ENCODE measurements around the gene IQSEC1.

Gene IQSEC1

DNA sequence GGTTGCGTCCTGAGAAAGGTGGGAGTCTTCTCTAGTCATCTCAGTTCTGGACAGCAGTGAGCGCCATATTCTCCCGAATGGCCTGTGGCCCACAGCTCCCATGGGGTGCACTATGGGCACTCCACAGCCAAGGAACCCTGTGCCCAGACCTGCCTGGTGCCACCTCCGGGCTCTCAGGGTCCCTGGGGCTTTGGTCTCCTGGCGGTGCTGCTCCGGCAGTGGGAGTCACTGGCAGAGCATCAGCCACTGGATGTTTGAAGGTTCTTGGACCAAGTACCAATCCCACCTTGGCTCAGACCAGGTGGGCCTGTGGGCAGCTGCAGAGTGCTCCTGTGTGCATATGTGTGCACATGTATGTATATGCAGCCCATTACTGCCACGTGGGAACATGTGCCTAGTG lies 163.5 kb downstream of the IQSEC1 start:
- DNase-seq, result no peak
- Histone ChIP-seq H3K27ac (ENCODE audit: insufficient read depth, low read length, poor library complexity, severe bottlenecking) (no peak overlapping the region), H3K4me3 (ENCODE audit: insufficient read depth, low read depth, low read length, poor library complexity, severe bottlenecking) (no peak overlapping the region), H3K36me3 (ENCODE audit: control insufficient read depth, insufficient read depth, low read length) (peaks cover 96% of the 10 kb centered on the region), H3K27me3 (replicated peaks; ENCODE audit: control insufficient read depth, insufficient read depth, low read length, poor library complexity, severe bottlenecking) (no peaks in the 10 kb centered on the region), H3K9me3 (ENCODE audit: control insufficient read depth, low read length) (no peaks in the 10 kb centered on the region), H3K4me1 (ENCODE audit: control insufficient read depth, insufficient read depth, low read length, poor library complexity, severe bottlenecking) (no peaks in the 10 kb centered on the region)

DNA sequence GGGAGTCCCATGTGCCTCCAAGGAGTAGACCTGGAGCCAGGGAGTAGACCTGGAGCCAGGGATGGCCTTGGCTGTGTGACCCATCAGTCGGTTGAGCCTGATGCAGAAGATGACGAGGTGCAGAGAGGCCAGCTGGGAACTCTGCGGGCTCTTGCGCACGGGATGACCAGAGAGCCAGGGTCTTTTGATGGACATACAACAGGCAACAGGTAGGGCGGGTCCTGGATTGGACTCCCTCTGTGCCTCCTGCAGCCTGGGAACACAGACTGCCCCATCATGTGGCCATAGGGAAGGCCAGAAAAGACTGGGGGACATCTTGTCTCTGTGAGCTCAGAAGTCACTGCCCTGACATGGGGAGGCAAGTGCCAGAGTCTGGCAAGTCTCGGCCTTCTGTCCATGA lies 164.4 kb downstream of the IQSEC1 start:
- Histone ChIP-seq H3K4me3 (ENCODE audit: insufficient read depth, low read depth, low read length, poor library complexity, severe bottlenecking) (no peak overlapping the region), H3K36me3 (ENCODE audit: control insufficient read depth, insufficient read depth, low read length) (peaks cover 97% of the 10 kb centered on the region), H3K9me3 (ENCODE audit: control insufficient read depth, low read length) (no peaks in the 10 kb centered on the region), H3K27me3 (replicated peaks; ENCODE audit: control insufficient read depth, insufficient read depth, low read length, poor library complexity, severe bottlenecking) (no peaks in the 10 kb centered on the region), H3K27ac (ENCODE audit: insufficient read depth, low read length, poor library complexity, severe bottlenecking) (no peak overlapping the region), H3K4me1 (ENCODE audit: control insufficient read depth, insufficient read depth, low read length, poor library complexity, severe bottlenecking) (no peaks in the 10 kb centered on the region)
- DNase-seq, result no peak

DNA sequence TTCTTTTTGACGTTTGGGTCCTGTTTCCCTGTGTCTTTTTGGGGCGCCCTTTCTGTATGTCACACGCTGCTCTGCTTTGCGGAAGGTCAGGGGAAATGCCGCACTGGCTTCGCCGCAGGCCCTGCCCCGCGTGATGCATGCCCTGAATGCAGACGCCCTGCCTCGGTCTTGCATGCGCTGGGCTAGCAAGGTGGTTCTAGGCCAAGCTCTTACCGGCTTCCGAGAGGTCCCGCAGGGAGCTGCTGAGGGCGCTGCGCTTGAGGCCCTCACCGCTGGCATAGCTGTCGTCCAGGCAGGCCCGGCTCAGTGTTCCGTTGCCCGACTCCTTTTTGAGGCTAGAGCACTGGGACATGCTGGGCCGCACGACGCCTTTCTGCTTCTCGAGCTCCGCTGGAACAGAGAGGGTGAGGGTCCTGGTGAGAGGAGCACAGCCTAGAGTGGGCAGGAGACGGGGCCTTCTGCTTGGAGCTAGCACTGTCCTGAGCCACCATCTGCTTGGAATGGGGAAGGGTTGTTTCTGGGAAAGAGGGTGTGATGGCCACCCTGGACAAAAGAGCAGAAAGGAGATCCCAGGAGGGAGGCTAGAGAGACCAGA lies 165.0 kb downstream of the IQSEC1 start:
- H3K36me3 ChIP-seq (ENCODE audit: control insufficient read depth, insufficient read depth, low read length), result peaks cover 97% of the 10 kb centered on the region

DNA sequence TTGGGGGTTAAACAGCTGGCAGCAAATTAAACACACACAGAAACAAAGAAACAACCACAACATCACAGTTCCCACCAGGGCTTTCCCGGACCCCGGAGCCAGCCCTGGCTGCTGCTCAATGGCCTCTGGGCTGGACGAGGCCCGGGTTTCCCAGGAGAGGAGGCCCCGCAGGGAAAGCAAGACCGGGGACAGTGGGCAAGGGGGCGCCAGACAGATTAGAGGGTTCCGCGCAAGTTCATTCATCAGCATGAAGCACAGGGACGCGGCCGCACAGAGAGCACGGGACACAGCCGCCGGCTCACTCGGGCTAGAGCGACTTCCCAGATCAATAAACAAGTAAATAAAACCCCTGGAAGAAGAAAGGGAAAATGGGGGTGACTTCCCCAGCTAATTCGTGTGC lies 165.5 kb downstream of the IQSEC1 start:
- no peaks in the 10 kb centered on the region for H3K4me1 ChIP-seq (ENCODE audit: control insufficient read depth, insufficient read depth, low read length, poor library complexity, severe bottlenecking)
- no peak overlapping the region for H3K27ac ChIP-seq (ENCODE audit: insufficient read depth, low read length, poor library complexity, severe bottlenecking)
- no peaks in the 10 kb centered on the region for H3K9me3 ChIP-seq (ENCODE audit: control insufficient read depth, low read length)
- H3K27me3 ChIP-seq (replicated peaks; ENCODE audit: control insufficient read depth, insufficient read depth, low read length, poor library complexity, severe bottlenecking), result no peaks in the 10 kb centered on the region
- DNase-seq, result no peak
- H3K4me3 ChIP-seq (ENCODE audit: insufficient read depth, low read depth, low read length, poor library complexity, severe bottlenecking), result no peak overlapping the region
- peaks cover 97% of the 10 kb centered on the region for H3K36me3 ChIP-seq (ENCODE audit: control insufficient read depth, insufficient read depth, low read length)

More for the DNA sequence above, 165.0 kb downstream of the IQSEC1 start:
- H3K4me3 ChIP-seq (ENCODE audit: insufficient read depth, low read depth, low read length, poor library complexity, severe bottlenecking), result no peak overlapping the region
- no peaks in the 10 kb centered on the region for H3K9me3 ChIP-seq (ENCODE audit: control insufficient read depth, low read length)
- no peak for DNase-seq
- H3K4me1 ChIP-seq (ENCODE audit: control insufficient read depth, insufficient read depth, low read length, poor library complexity, severe bottlenecking), result no peaks in the 10 kb centered on the region
- no peak overlapping the region for H3K27ac ChIP-seq (ENCODE audit: insufficient read depth, low read length, poor library complexity, severe bottlenecking)
- H3K27me3 ChIP-seq (replicated peaks; ENCODE audit: control insufficient read depth, insufficient read depth, low read length, poor library complexity, severe bottlenecking), result no peaks in the 10 kb centered on the region

DNA sequence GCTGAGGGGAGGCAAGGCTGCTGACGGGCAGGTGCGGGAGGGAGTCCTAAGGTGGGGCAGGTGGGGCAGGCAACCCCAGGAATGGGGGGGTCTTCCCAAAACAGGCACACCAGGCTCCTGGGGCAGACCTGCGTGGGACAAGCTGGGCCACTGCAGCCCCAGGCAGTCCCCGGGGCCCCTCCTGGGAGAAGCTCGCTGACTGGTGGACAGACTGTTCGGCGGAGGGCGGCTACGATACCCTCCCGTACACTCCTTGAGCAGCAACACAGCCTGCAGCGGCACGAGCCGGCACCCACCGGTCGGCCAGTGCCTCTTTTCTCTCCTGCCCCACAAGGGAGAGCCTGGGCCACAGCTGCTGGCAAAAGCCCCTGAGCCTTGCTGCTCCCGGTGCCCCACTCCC lies 165.9 kb downstream of the IQSEC1 start:
- Histone ChIP-seq H3K9me3 (ENCODE audit: control insufficient read depth, low read length) (no peaks in the 10 kb centered on the region), H3K4me3 (ENCODE audit: insufficient read depth, low read depth, low read length, poor library complexity, severe bottlenecking) (no peak overlapping the region), H3K27ac (ENCODE audit: insufficient read depth, low read length, poor library complexity, severe bottlenecking) (no peak overlapping the region), H3K27me3 (replicated peaks; ENCODE audit: control insufficient read depth, insufficient read depth, low read length, poor library complexity, severe bottlenecking) (no peaks in the 10 kb centered on the region), H3K36me3 (ENCODE audit: control insufficient read depth, insufficient read depth, low read length) (peaks cover 99% of the 10 kb centered on the region), H3K4me1 (ENCODE audit: control insufficient read depth, insufficient read depth, low read length, poor library complexity, severe bottlenecking) (no peaks in the 10 kb centered on the region)
- DNase-seq, result no peak

DNA sequence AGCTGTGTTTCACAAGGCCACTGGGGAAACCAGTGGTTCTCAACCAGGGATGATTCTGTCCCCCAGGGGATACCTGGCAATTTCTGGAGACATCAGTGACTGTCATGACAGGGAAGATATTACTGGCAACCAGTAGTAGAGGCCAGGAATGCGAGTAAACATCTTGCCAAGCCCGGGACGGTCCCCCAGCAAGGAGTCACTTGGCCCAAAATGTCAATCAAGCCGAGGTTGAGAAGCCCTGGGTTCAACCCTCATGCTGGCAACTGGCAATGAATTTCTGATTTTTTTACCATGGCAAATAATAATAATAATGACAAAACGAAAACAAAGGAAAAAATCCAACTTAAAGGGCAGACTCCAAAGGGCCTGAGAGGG lies 166.3 kb downstream of the IQSEC1 start:
- H3K36me3 ChIP-seq (ENCODE audit: control insufficient read depth, insufficient read depth, low read length), result peaks cover 99% of the 10 kb centered on the region
- H3K27ac ChIP-seq (ENCODE audit: insufficient read depth, low read length, poor library complexity, severe bottlenecking), result no peak overlapping the region
- no peaks in the 10 kb centered on the region for H3K4me1 ChIP-seq (ENCODE audit: control insufficient read depth, insufficient read depth, low read length, poor library complexity, severe bottlenecking)
- H3K4me3 ChIP-seq (ENCODE audit: insufficient read depth, low read depth, low read length, poor library complexity, severe bottlenecking), result no peak overlapping the region
- no peak for DNase-seq
- no peaks in the 10 kb centered on the region for H3K9me3 ChIP-seq (ENCODE audit: control insufficient read depth, low read length)
- no peaks in the 10 kb centered on the region for H3K27me3 ChIP-seq (replicated peaks; ENCODE audit: control insufficient read depth, insufficient read depth, low read length, poor library complexity, severe bottlenecking)

DNA sequence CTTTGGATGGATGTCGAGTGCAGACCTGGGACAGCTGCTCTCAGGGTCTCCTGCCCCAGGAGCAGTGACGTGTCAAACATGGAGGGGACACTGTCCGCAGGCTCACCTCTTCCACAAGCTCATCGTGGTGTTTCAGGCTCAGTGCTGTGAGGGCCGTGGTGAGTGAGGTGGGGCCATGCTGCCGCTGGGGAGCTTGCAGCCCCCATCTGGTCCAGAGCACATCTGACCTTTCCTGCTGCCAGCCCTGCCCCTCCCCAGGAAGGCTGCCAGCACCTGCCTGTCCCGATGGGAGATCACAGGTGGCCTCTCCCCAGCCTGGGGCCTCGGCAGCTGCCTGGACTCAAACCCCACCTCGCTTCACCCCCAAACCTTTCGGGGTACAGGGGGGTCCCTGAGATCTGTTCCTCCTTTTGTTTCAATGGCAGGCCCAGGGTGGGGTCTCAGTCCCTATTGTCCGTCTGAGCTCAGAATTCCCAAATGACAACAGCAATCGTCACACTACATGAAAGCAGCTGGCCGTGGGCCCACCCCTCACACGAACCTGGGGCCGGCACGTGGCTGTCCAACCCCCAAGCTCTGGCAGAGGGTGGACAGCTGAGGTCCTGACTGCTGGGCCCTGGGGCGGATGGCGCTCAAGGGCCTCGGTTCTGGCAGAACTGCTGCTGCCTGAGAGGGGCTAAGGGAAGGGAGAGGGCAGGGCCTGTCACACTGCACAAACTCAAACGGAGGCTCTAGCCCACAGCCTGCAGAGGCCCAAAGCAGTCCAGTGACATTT lies 166.9 kb downstream of the IQSEC1 start:
- Histone ChIP-seq H3K36me3 (ENCODE audit: control insufficient read depth, insufficient read depth, low read length) (peaks cover 99% of the 10 kb centered on the region), H3K27me3 (replicated peaks; ENCODE audit: control insufficient read depth, insufficient read depth, low read length, poor library complexity, severe bottlenecking) (no peaks in the 10 kb centered on the region)

DNA sequence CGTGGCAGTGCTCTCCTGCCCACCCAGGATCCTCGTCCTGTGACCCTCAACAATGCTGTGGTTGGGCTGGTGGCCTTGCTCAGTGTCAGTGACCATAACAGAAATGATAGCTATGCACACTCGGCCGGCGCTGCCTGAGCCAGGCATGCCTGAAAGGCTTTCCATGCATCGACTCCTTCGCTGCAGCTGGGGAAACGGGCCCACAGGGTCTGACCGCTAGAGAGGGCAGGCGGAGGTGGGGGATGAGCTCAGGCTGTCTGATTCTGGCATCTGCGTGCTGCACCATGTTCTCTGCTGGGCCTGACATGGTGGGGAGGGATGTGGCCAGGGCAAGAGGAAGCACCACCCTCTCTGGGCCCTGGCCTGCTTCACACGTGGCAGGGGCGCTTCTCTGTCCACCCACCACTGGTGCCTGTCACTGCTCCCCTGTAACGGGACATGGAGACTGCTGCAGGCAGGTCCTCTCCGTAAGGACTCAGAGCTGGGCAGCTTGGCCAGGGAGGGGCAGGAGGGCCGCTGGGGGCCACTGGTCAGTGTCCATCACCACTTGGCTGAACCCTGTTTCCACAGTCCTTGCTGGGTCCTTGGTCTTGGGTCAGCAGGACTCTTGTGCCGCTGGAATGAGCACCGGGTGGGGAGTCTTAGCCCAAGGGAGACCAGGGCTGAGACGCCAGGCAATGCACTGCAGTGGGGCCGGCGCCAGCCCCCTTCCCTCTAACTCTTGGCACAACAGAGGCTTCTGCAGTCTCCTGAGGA lies 167.7 kb downstream of the IQSEC1 start:
- H3K27ac ChIP-seq (ENCODE audit: insufficient read depth, low read length, poor library complexity, severe bottlenecking), result no peak overlapping the region
- no peak overlapping the region for H3K4me3 ChIP-seq (ENCODE audit: insufficient read depth, low read depth, low read length, poor library complexity, severe bottlenecking)
- peaks cover 99% of the 10 kb centered on the region for H3K36me3 ChIP-seq (ENCODE audit: control insufficient read depth, insufficient read depth, low read length)
- no peak for DNase-seq
- H3K4me1 ChIP-seq (ENCODE audit: control insufficient read depth, insufficient read depth, low read length, poor library complexity, severe bottlenecking), result no peaks in the 10 kb centered on the region
- no peaks in the 10 kb centered on the region for H3K27me3 ChIP-seq (replicated peaks; ENCODE audit: control insufficient read depth, insufficient read depth, low read length, poor library complexity, severe bottlenecking)
- no peaks in the 10 kb centered on the region for H3K9me3 ChIP-seq (ENCODE audit: control insufficient read depth, low read length)

More for the DNA sequence above, 166.9 kb downstream of the IQSEC1 start:
- no peaks in the 10 kb centered on the region for H3K9me3 ChIP-seq (ENCODE audit: control insufficient read depth, low read length)
- no peaks in the 10 kb centered on the region for H3K4me1 ChIP-seq (ENCODE audit: control insufficient read depth, insufficient read depth, low read length, poor library complexity, severe bottlenecking)
- H3K27ac ChIP-seq (ENCODE audit: insufficient read depth, low read length, poor library complexity, severe bottlenecking), result no peak overlapping the region
- H3K4me3 ChIP-seq (ENCODE audit: insufficient read depth, low read depth, low read length, poor library complexity, severe bottlenecking), result no peak overlapping the region
- DNase-seq, result no peak

DNA sequence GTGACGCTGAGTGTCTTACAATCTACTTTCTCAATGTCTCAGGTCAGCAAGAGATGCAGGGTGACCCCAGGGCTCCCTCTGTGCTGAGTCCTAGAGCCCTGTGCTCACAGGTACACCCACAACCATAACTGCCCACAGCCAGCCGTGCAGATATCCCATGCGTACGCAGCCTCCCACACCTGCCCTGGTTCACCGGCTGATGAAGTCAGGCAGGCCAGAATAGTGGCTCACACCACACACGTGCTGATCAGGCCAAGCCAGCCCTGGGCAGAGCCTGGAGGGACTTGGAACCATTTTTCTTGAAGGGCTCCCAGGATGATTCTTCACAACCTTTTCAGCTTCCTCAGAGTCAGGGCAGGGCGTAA lies 168.3 kb downstream of the IQSEC1 start:
- no peaks in the 10 kb centered on the region for H3K27me3 ChIP-seq (replicated peaks; ENCODE audit: control insufficient read depth, insufficient read depth, low read length, poor library complexity, severe bottlenecking)
- no peaks in the 10 kb centered on the region for H3K4me1 ChIP-seq (ENCODE audit: control insufficient read depth, insufficient read depth, low read length, poor library complexity, severe bottlenecking)
- no peaks in the 10 kb centered on the region for H3K9me3 ChIP-seq (ENCODE audit: control insufficient read depth, low read length)
- H3K36me3 ChIP-seq (ENCODE audit: control insufficient read depth, insufficient read depth, low read length), result peaks cover 97% of the 10 kb centered on the region
- H3K4me3 ChIP-seq (ENCODE audit: insufficient read depth, low read depth, low read length, poor library complexity, severe bottlenecking), result no peak overlapping the region
- no peak overlapping the region for H3K27ac ChIP-seq (ENCODE audit: insufficient read depth, low read length, poor library complexity, severe bottlenecking)
- DNase-seq, result no peak

DNA sequence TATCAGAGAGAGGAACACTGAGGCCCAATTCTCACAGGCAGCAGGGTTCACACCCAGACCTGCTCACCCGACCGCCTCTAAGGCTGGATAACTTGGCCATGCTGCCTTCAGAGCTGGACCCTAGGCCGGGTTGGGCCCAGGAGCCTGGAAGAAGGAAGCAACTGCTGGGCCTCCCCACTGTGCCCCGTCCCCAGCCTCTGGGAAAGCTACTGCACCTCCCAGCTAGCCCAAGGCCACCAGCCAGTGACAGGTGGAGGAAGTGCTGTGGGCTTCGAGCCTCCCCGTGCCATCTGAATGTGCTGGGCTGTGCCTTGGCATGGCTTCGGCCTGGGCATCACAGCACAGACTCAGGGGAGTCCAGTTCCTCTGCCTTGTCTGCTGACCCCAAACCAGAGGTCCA lies 169.3 kb downstream of the IQSEC1 start:
- no peak overlapping the region for H3K27ac ChIP-seq (ENCODE audit: insufficient read depth, low read length, poor library complexity, severe bottlenecking)
- H3K36me3 ChIP-seq (ENCODE audit: control insufficient read depth, insufficient read depth, low read length), result peaks cover 94% of the 10 kb centered on the region

More for the DNA sequence above, 169.3 kb downstream of the IQSEC1 start:
- H3K9me3 ChIP-seq (ENCODE audit: control insufficient read depth, low read length), result no peaks in the 10 kb centered on the region
- no peaks in the 10 kb centered on the region for H3K27me3 ChIP-seq (replicated peaks; ENCODE audit: control insufficient read depth, insufficient read depth, low read length, poor library complexity, severe bottlenecking)
- H3K4me3 ChIP-seq (ENCODE audit: insufficient read depth, low read depth, low read length, poor library complexity, severe bottlenecking), result no peak overlapping the region
- no peak for DNase-seq
- H3K4me1 ChIP-seq (ENCODE audit: control insufficient read depth, insufficient read depth, low read length, poor library complexity, severe bottlenecking), result no peaks in the 10 kb centered on the region
